SK-N-SH (cell line): ENCODE results near the gene EXOC4. TPM values are rescaled to one million over a fixed set of nuclear protein-coding genes. Genes with fewer than 3 reads are reported as not detected.

Experiments used
- CTCF ChIA-PET: fragments of 300-600, 350-600 bp; formaldehyde crosslinking; extraction: SDS; loops from one replicate; lab custom pipeline; 2021; lab: Yijun Ruan, JAX
- POLR2A ChIA-PET: fragments of 350-600 bp; sonication (Branson Sonifier 250); formaldehyde crosslinking; extraction: SDS; loops from one replicate; lab custom pipeline; 2020; ENCODE audit warnings: antibody characterized with exemption, inconsistent platforms; lab: Yijun Ruan, JAX
- DNase-seq: peaks from one replicate; pipeline ENCODE4 v3.0.0; 2012
- H2AFZ ChIP-seq: fragments of 200-600 bp; sonication (generic); 2 replicates; pipeline ENCODE4 v1.8.1; 2016; ENCODE audit warnings: antibody characterized with exemption, mild to moderate bottlenecking, low read depth
- H3F3A ChIP-seq: fragments of 200-600 bp; sonication (generic); replicated peaks from 2 replicates; pipeline ENCODE3; 2016; ENCODE audit warnings: antibody characterized with exemption, mild to moderate bottlenecking; ENCODE audit not compliant: insufficient read depth
- H3K27ac ChIP-seq, 2 experiments: fragments of 200-500 bp in 1 of 2; fragments of 200-600 bp in 1 of 2; sonication (Bioruptor generic) in 1 of 2; sonication (generic), shearing (Covaris generic) in 1 of 2; 2 replicates each; pipeline versions ENCODE4 v1.5.1 to v1.6.1; 2014 to 2016; ENCODE audit warnings: low read depth in 2 of 2, inconsistent platforms in 1 of 2, low read length in 1 of 2, mild to moderate bottlenecking in 1 of 2, mixed read lengths in 1 of 2
- H3K27me3 ChIP-seq: fragments of 200-600 bp; sonication (generic), shearing (Covaris generic); 2 replicates; pipeline ENCODE4 v1.6.1; 2016; ENCODE audit warnings: mixed run types; ENCODE audit not compliant: insufficient read depth
- H3K36me3 ChIP-seq, 2 experiments: fragments of 200-500 bp in 1 of 2; fragments of 200-600 bp in 1 of 2; sonication (Bioruptor generic) in 1 of 2; sonication (generic) in 1 of 2; replicated peaks in 1 of 2; 2 replicates each; pipeline versions ENCODE3 to v1.5.1; 2014 to 2016; ENCODE audit warnings: low read length in 1 of 2, mild to moderate bottlenecking in 1 of 2; ENCODE audit not compliant: insufficient read depth in 2 of 2, control insufficient read depth in 1 of 2
- H3K4me1 ChIP-seq, 2 experiments: fragments of 200-500 bp in 1 of 2; fragments of 200-600 bp in 1 of 2; sonication (Bioruptor generic) in 1 of 2; sonication (generic), shearing (Covaris generic) in 1 of 2; 2 replicates each; pipeline versions ENCODE4 v1.5.1 to v1.6.1; 2014 to 2016; ENCODE audit warnings: low read depth in 1 of 2, low read length in 1 of 2, mixed run types in 1 of 2; ENCODE audit not compliant: insufficient read depth in 2 of 2, control insufficient read depth in 1 of 2
- H3K4me2 ChIP-seq: fragments of 200-600 bp; sonication (generic), shearing (Covaris generic); 2 replicates; pipeline ENCODE4 v1.6.1; 2017; ENCODE audit warnings: mixed run types
- H3K4me3 ChIP-seq, 2 experiments: fragments of 200-500 bp in 1 of 2; fragments of 200-600 bp in 1 of 2; sonication (Bioruptor generic) in 1 of 2; sonication (generic), shearing (Covaris generic) in 1 of 2; 2 replicates each; pipeline versions ENCODE4 v1.5.1 to v1.8.1; 2014 to 2016; ENCODE audit warnings: low read depth in 2 of 2, inconsistent platforms in 1 of 2, low read length in 1 of 2, mild to moderate bottlenecking in 1 of 2, mixed read lengths in 1 of 2, moderate library complexity in 1 of 2
- H3K79me2 ChIP-seq: fragments of 200-600 bp; sonication (generic); 2 replicates; pipeline ENCODE4 v1.8.1; 2017; ENCODE audit warnings: mild to moderate bottlenecking; ENCODE audit not compliant: insufficient read depth
- H3K9ac ChIP-seq: fragments of 200-600 bp; sonication (generic); 2 replicates; pipeline ENCODE4 v1.6.1; 2017; ENCODE audit warnings: mixed run types
- H3K9me2 ChIP-seq: fragments of 200-600 bp; sonication (generic); 2 replicates; pipeline ENCODE4 v1.6.1; 2017; ENCODE audit warnings: mixed run types
- H3K9me3 ChIP-seq: fragments of 200-600 bp; sonication (generic); 2 replicates; pipeline ENCODE4 v1.6.1; 2017; ENCODE audit warnings: mixed run types, mild to moderate bottlenecking, moderate library complexity
- H4K20me1 ChIP-seq: fragments of 200-600 bp; sonication (generic); 2 replicates; pipeline ENCODE4 v1.6.1; 2017; ENCODE audit warnings: mild to moderate bottlenecking, mixed run types; ENCODE audit not compliant: insufficient read depth
- FOXM1 ChIP-seq: IDR thresholded peaks from 2 replicates; pipeline ENCODE4 v1.4.0; 2012; ENCODE audit warnings: low read depth, mild to moderate bottlenecking
- GABPA ChIP-seq: IDR thresholded peaks from 2 replicates; pipeline ENCODE4 v1.4.0; 2012; ENCODE audit warnings: low read depth, mild to moderate bottlenecking
- MXI1 ChIP-seq: IDR thresholded peaks from 2 replicates; pipeline ENCODE4 v1.6.1; 2012; ENCODE audit warnings: mild to moderate bottlenecking, low read depth, low read length, improper control_type of control experiment
- NFIC ChIP-seq: IDR thresholded peaks from 2 replicates; pipeline ENCODE4 v1.4.0; 2012; ENCODE audit warnings: borderline replicate concordance
- NRF1 ChIP-seq: IDR thresholded peaks from 2 replicates; pipeline ENCODE4 v1.6.1; 2012; ENCODE audit warnings: low read depth, mild to moderate bottlenecking, low read length
- POLR2AphosphoS5 ChIP-seq: IDR thresholded peaks from 2 replicates; pipeline ENCODE4 v1.6.1; 2012; ENCODE audit warnings: low read depth, low read length
- RAD21 ChIP-seq: IDR thresholded peaks from 2 replicates; pipeline ENCODE4 v1.6.1; 2012; ENCODE audit warnings: mild to moderate bottlenecking, low read length
- RXRA ChIP-seq: IDR thresholded peaks from 2 replicates; pipeline ENCODE4 v1.4.0; 2012; ENCODE audit warnings: low read depth, mild to moderate bottlenecking, borderline replicate concordance
- TAF1 ChIP-seq: IDR thresholded peaks from 2 replicates; pipeline ENCODE4 v1.6.1; 2012; ENCODE audit warnings: low read depth, mild to moderate bottlenecking, low read length, moderate library complexity, borderline replicate concordance
- USF1 ChIP-seq: IDR thresholded peaks from 2 replicates; pipeline ENCODE4 v1.4.0; 2012; ENCODE audit warnings: low read depth, borderline replicate concordance
- ZBTB33 ChIP-seq: IDR thresholded peaks from 2 replicates; pipeline ENCODE4 v1.4.0; 2012; ENCODE audit warnings: low read depth, borderline replicate concordance
- WGBS: methylation state at CpG from one replicate; pipeline ENCODE4 v1.1.6; 2017; ENCODE audit warnings: low lambda C conversion rate; 5-methylcytosine and 5-hydroxymethylcytosine counted together
- polyA plus RNA-seq, 3 experiments: library from polyadenylated mRNA; depleted of rRNA; stranded (reverse); fragments of >200 nt; gene quantifications; 2 replicates each; pipeline ENCODE4 v1.2.3, GENCODE V29; 2012

EXOC4 gene
- polyA plus RNA-seq, 1 of the 3 experiments (the other 2 are of a cell fraction) = 37.3 TPM

- peaks cover 0 to 5% of the 10 kb centered on the region in 2 experiments for H3K36me3 ChIP-seq
- no peak for TF ChIP-seq USF1
- TF ChIP-seq NFIC = no peak
- TF ChIP-seq RAD21 = no peak
- no peak for TF ChIP-seq NRF1
- TF ChIP-seq ZBTB33 = no peak
- no peak for TF ChIP-seq MXI1
- TF ChIP-seq TAF1 = no peak
- TF ChIP-seq RXRA = no peak
- CTCF ChIA-PET = interaction anchor here (1.0 kb wide), 3 partner anchors 11 to 18 kb away, joined by 3 read pairs; no protein-coding TSS in a partner anchor
- H3F3A ChIP-seq = no peaks in the 10 kb centered on the region
- no peaks in the 10 kb centered on the region for H3K79me2 ChIP-seq
- no peak overlapping the region for H3K4me2 ChIP-seq
- no peak for DNase-seq
- no peaks in the 10 kb centered on the region for H3K9me3 ChIP-seq
- peaks cover 10 to 21% of the 10 kb centered on the region in 2 experiments; a peak in 3 of 4 replicates for H3K4me1 ChIP-seq
- H2AFZ ChIP-seq = no peak overlapping the region
- H3K9me2 ChIP-seq = no peaks in the 10 kb centered on the region
- H4K20me1 ChIP-seq = no peaks in the 10 kb centered on the region
- H3K9ac ChIP-seq = no peak overlapping the region
- 90% methylated on average over 5 of the region's 5 CpGs for WGBS
- no peak overlapping the region for H3K4me3 ChIP-seq
- H3K27ac ChIP-seq = peak overlapping the region in 1 of 2 experiments; percentile 44; a peak in 2 of 4 replicates
- POLR2A ChIA-PET = no interaction called here
- no peaks in the 10 kb centered on the region for H3K27me3 ChIP-seq
Measured at GRCh38 chr7:133650487-133651300, 397.8 kb downstream of the EXOC4 start.

GRCh38 chr7:133652547-133652946 lies 399.7 kb downstream of the EXOC4 start:
- no peak overlapping the region for H3K9ac ChIP-seq
- no peak for DNase-seq
- peaks cover 0 to 9% of the 10 kb centered on the region in 2 experiments for H3K36me3 ChIP-seq
- no peaks in the 10 kb centered on the region for H3K27me3 ChIP-seq
- POLR2A ChIA-PET = no interaction called here
- H3K9me3 ChIP-seq = no peaks in the 10 kb centered on the region
- H3K79me2 ChIP-seq = no peaks in the 10 kb centered on the region
- no peak overlapping the region for H2AFZ ChIP-seq
- no peaks in the 10 kb centered on the region for H4K20me1 ChIP-seq
- H3K27ac ChIP-seq = peak overlapping the region in 1 of 2 experiments; percentile 36; a peak in 1 of 4 replicates
- no peaks in the 10 kb centered on the region for H3K9me2 ChIP-seq
- H3K4me2 ChIP-seq = no peak overlapping the region
- TF ChIP-seq NRF1 = no peak
- TF ChIP-seq FOXM1 = no peak
- no peak for TF ChIP-seq TAF1
- TF ChIP-seq POLR2AphosphoS5 = no peak
- no peak for TF ChIP-seq GABPA
- TF ChIP-seq, all 33 proteins: peak for 0
- Histone ChIP-seq H3F3A (no peaks in the 10 kb centered on the region), H3K4me1 (peaks cover 3 to 4% of the 10 kb centered on the region in 2 experiments; a peak in 2 of 4 replicates), H3K4me3 (no peak overlapping the region)
- CTCF ChIA-PET = interaction anchor here (1.1 to 1.4 kb wide), 4 partner anchors 15 to 90 kb away, joined by 3 to 4 read pairs (median 3); no protein-coding TSS in a partner anchor
- 90% methylated on average over 3 of the region's 3 CpGs for WGBS
